Neural progenitor cell (in vitro differentiated cells): Measurements from ENCODE around the gene SAMD1. TPM values are rescaled to one million over a fixed set of nuclear protein-coding genes. Genes with fewer than 3 reads are reported as not detected.

ENCODE experiments used
- DNase-seq: peaks from one replicate; pipeline ENCODE4 v3.0.0-alpha.2; 2016; ENCODE audit warnings: low spot score
- H2AFZ ChIP-seq: fragments of 200-600 bp; sonication (generic); replicated peaks from 2 replicates; pipeline ENCODE4 v1.6.1; 2016; ENCODE audit warnings: antibody characterized with exemption
- H3F3A ChIP-seq: fragments of 200-600 bp; sonication (generic); 2 replicates; pipeline ENCODE4 v1.6.1; 2016; ENCODE audit warnings: antibody characterized with exemption, low read depth
- H3K27ac ChIP-seq: fragments of 200-600 bp; sonication (generic); 2 replicates; pipeline ENCODE4 v1.5.1; 2016; ENCODE audit warnings: mild to moderate bottlenecking
- H3K27me3 ChIP-seq: fragments of 200-600 bp; sonication (generic); 2 replicates; pipeline ENCODE4 v1.6.1; 2016; ENCODE audit warnings: mild to moderate bottlenecking, moderate library complexity
- H3K36me3 ChIP-seq: fragments of 200-600 bp; sonication (generic); 2 replicates; pipeline ENCODE4 v1.5.1; 2016
- H3K4me1 ChIP-seq: fragments of 200-600 bp; sonication (generic); 2 replicates; pipeline ENCODE4 v1.6.1; 2016; ENCODE audit warnings: mixed run types
- H3K4me2 ChIP-seq: fragments of 200-600 bp; sonication (generic); 2 replicates; pipeline ENCODE4 v1.6.1; 2016
- H3K4me3 ChIP-seq: fragments of 200-600 bp; sonication (generic); 2 replicates; pipeline ENCODE4 v1.5.1; 2016
- H3K79me2 ChIP-seq: fragments of 200-600 bp; sonication (generic); 2 replicates; pipeline ENCODE4 v1.6.1; 2016; ENCODE audit warnings: low read depth
- H3K9ac ChIP-seq: fragments of 200-600 bp; sonication (generic); 2 replicates; pipeline ENCODE4 v1.6.1; 2016
- H3K9me3 ChIP-seq: fragments of 200-600 bp; sonication (generic); 2 replicates; pipeline ENCODE4 v1.5.1; 2016; ENCODE audit warnings: low read depth
- H4K20me1 ChIP-seq: fragments of 200-600 bp; sonication (generic); 2 replicates; pipeline ENCODE4 v1.6.1; 2016; ENCODE audit warnings: low read depth
- H3K27ac Mint-ChIP-seq: 3 replicates; pipeline ENCODE4 v1.8.0; 2021; ENCODE audit warnings: mixed read lengths
- H3K27me3 Mint-ChIP-seq: 2 replicates; pipeline ENCODE4 v1.8.0; 2022; ENCODE audit warnings: low read depth, mild to moderate bottlenecking, inconsistent platforms, moderate library complexity, mixed read lengths; ENCODE audit not compliant: insufficient read depth
- H3K36me3 Mint-ChIP-seq: 3 replicates; pipeline ENCODE4 v1.8.0; 2021; ENCODE audit warnings: mixed read lengths
- H3K4me1 Mint-ChIP-seq: 3 replicates; pipeline ENCODE4 v1.8.0; 2021; ENCODE audit warnings: mixed read lengths
- H3K4me3 Mint-ChIP-seq: 3 replicates; pipeline ENCODE4 v1.8.0; 2021; ENCODE audit warnings: mild to moderate bottlenecking, moderate library complexity, mixed read lengths
- H3K9me3 Mint-ChIP-seq: 3 replicates; pipeline ENCODE4 v1.8.0; 2020; ENCODE audit warnings: mixed read lengths
- CTCF ChIP-seq: fragments of 200-600 bp; sonication (generic); IDR thresholded peaks from 2 replicates; pipeline ENCODE4 v1.5.1; 2017; ENCODE audit warnings: antibody characterized with exemption, mild to moderate bottlenecking
- EZH2 ChIP-seq: fragments of 200-600 bp; sonication (generic); IDR thresholded peaks from 2 replicates; pipeline ENCODE4 v1.6.1; 2017; ENCODE audit warnings: antibody characterized with exemption, mild to moderate bottlenecking, moderate library complexity
- EZH2phosphoT487 ChIP-seq: fragments of 200-600 bp; sonication (generic); IDR thresholded peaks from 2 replicates; pipeline ENCODE4 v1.6.1; 2017; ENCODE audit warnings: antibody characterized with exemption
- total RNA-seq: library from RNA; depleted of rRNA; stranded (reverse); fragments of >200 nt; gene quantifications from 2 replicates; pipeline ENCODE4 v1.2.3, GENCODE V29; 2015; ENCODE audit warnings: low replicate concordance

The SAMD1 gene
- total RNA-seq, 1 donor from 2014 or later = 22.1 TPM

- Mint-ChIP-seq H3K36me3 (peaks cover 34% of the 10 kb centered on the region), H3K27ac (no peak overlapping the region), H3K27me3 (peaks cover 10% of the 10 kb centered on the region), H3K4me3 (peak overlapping the region; percentile 76), H3K9me3 (peaks cover 17% of the 10 kb centered on the region), H3K4me1 (peaks cover 16% of the 10 kb centered on the region)
- Histone ChIP-seq H3F3A (peaks cover 35% of the 10 kb centered on the region), H3K4me3 (no peak overlapping the region), H2AFZ (no peak overlapping the region), H3K36me3 (no peaks in the 10 kb centered on the region), H3K4me2 (no peak overlapping the region), H4K20me1 (peaks cover 15% of the 10 kb centered on the region), H3K4me1 (peaks cover 15% of the 10 kb centered on the region), H3K27ac (no peak overlapping the region), H3K9me3 (peaks cover 7% of the 10 kb centered on the region), H3K79me2 (no peaks in the 10 kb centered on the region), H3K27me3 (peaks cover 24% of the 10 kb centered on the region), H3K9ac (no peak overlapping the region)
- DNase-seq = no peak
- TF ChIP-seq EZH2 = no peak
- no peak for TF ChIP-seq EZH2phosphoT487
- TF ChIP-seq CTCF = no peak
These were observed 2.7 kb upstream of the SAMD1 start for GRCh38 chr19:14093117-14093823.

- Mint-ChIP-seq H3K27me3 (peaks cover 10% of the 10 kb centered on the region), H3K36me3 (peaks cover 30% of the 10 kb centered on the region), H3K27ac (peak overlapping the region; percentile 29), H3K4me3 (peak overlapping the region; percentile 98), H3K9me3 (peaks cover 17% of the 10 kb centered on the region), H3K4me1 (peaks cover 16% of the 10 kb centered on the region)
- peaks cover 29% of the 10 kb centered on the region for H3K27me3 ChIP-seq
- peak overlapping the region; percentile 93 for H3K4me2 ChIP-seq
- H3K4me3 ChIP-seq = peak overlapping the region; percentile 70
- H3K27ac ChIP-seq = no peak overlapping the region
- H3K9ac ChIP-seq = no peak overlapping the region
- DNase-seq = peak; percentile 47
- H4K20me1 ChIP-seq = peaks cover 20% of the 10 kb centered on the region
- H3K9me3 ChIP-seq = peaks cover 7% of the 10 kb centered on the region
- no peaks in the 10 kb centered on the region for H3K79me2 ChIP-seq
- peak overlapping the region; percentile 54 for H2AFZ ChIP-seq
- peaks cover 15% of the 10 kb centered on the region for H3K4me1 ChIP-seq
- TF ChIP-seq CTCF (peak; percentile 35), EZH2 (no peak)
- no peaks in the 10 kb centered on the region for H3K36me3 ChIP-seq
- H3F3A ChIP-seq = peaks cover 39% of the 10 kb centered on the region
These were observed 1.4 kb upstream of the SAMD1 start for GRCh38 chr19:14091813-14092462.

GRCh38 chr19:14091081-14091812, 696 bp upstream of the SAMD1 start:
- no peak for DNase-seq
- Histone ChIP-seq H3K4me1 (peaks cover 15% of the 10 kb centered on the region), H3K27me3 (peaks cover 36% of the 10 kb centered on the region), H3K79me2 (no peaks in the 10 kb centered on the region), H3K9me3 (peaks cover 7% of the 10 kb centered on the region), H2AFZ (peak overlapping the region; percentile 54), H3K4me2 (peak overlapping the region; percentile 93), H3K4me3 (peak overlapping the region; percentile 70), H4K20me1 (peaks cover 20% of the 10 kb centered on the region), H3F3A (peaks cover 46% of the 10 kb centered on the region), H3K36me3 (no peaks in the 10 kb centered on the region), H3K27ac (no peak overlapping the region), H3K9ac (no peak overlapping the region)
- Mint-ChIP-seq H3K9me3 (peaks cover 17% of the 10 kb centered on the region), H3K27me3 (peaks cover 9% of the 10 kb centered on the region), H3K36me3 (peaks cover 27% of the 10 kb centered on the region), H3K4me1 (peaks cover 16% of the 10 kb centered on the region), H3K27ac (peak overlapping the region; percentile 87), H3K4me3 (peak overlapping the region; percentile 98)
- TF ChIP-seq CTCF (peak; percentile 22), EZH2 (no peak), EZH2phosphoT487 (no peak)
